HG03575 (cell line): ENCODE results near the gene CLC.

Experiments
- ATAC-seq: cut with Tn5 transposase; IDR thresholded peaks from one replicate; pipeline ENCODE4 v1.9.1; 2021; ENCODE audit not compliant: unreplicated experiment, insufficient number of reproducible peaks, low FRiP score; ENCODE audit errors: extremely low read depth

The CLC gene

GRCh38 chr19:39686739-39687138, 51.1 kb downstream of the CLC start:
- no peak for ATAC-seq

GRCh38 chr19:39684267-39684666, 53.6 kb downstream of the CLC start:
- no peak for ATAC-seq

GRCh38 chr19:39681416-39681815, 56.4 kb downstream of the CLC start:
- ATAC-seq: no peak
